NCI-H82 (cell line): ENCODE results near the gene NECTIN4.
A peak's percentile ranks its signal among the peaks of the same experiment; 100 is the strongest.

Experiments
- DNase-seq: peaks from one replicate; lab custom pipeline; 2025; lab: John Stamatoyannopoulos, UW

Gene NECTIN4

GRCh38 chr1:161111527-161111926 is 22.2 kb upstream of the NECTIN4 start:
- no peak for DNase-seq

- no peak for DNase-seq
Observed at GRCh38 chr1:161111117-161111516, 21.8 kb upstream of the NECTIN4 start.

GRCh38 chr1:161106431-161106830 is 17.1 kb upstream of the NECTIN4 start:
- DNase-seq, result no peak

GRCh38 chr1:161100556-161100955 is 11.2 kb upstream of the NECTIN4 start:
- DNase-seq, result no peak

GRCh38 chr1:161099090-161099802 is 9.9 kb upstream of the NECTIN4 start:
- peak; percentile 44 for DNase-seq

- DNase-seq, result peak; percentile 95
Observed at GRCh38 chr1:161098210-161099068, 9.1 kb upstream of the NECTIN4 start, which contains the start of gene KLHDC9. TSS of gene KLHDC9 (plus strand) at chr1:161098361. CDS start at chr1:161098536, 175 bp downstream.

GRCh38 chr1:161096530-161096929 is 7.2 kb upstream of the NECTIN4 start:
- peak; percentile 53 for DNase-seq

- DNase-seq, result no peak
Observed at GRCh38 chr1:161096015-161096414, 6.7 kb upstream of the NECTIN4 start.

GRCh38 chr1:161095230-161095629 is 5.9 kb upstream of the NECTIN4 start:
- no peak for DNase-seq

- DNase-seq, result no peak
Observed at GRCh38 chr1:161094481-161094880, 5.1 kb upstream of the NECTIN4 start.

- DNase-seq, result no peak
Observed at GRCh38 chr1:161092621-161093028, 3.3 kb upstream of the NECTIN4 start.

- DNase-seq, result no peak
Observed at GRCh38 chr1:161091796-161092507, 2.6 kb upstream of the NECTIN4 start.

- no peak for DNase-seq
Observed at GRCh38 chr1:161091093-161091492, 1.7 kb upstream of the NECTIN4 start.

GRCh38 chr1:161090617-161091016 is 1.3 kb upstream of the NECTIN4 start:
- no peak for DNase-seq

- DNase-seq, result no peak
Observed at GRCh38 chr1:161089938-161090337, 580 bp upstream of the NECTIN4 start.

GRCh38 chr1:161088587-161089110 is 709 bp downstream of the NECTIN4 start:
- no peak for DNase-seq

- no peak for DNase-seq
Observed at GRCh38 chr1:161086457-161086856, 2.9 kb downstream of the NECTIN4 start.

- DNase-seq, result peak; percentile 60
Observed at GRCh38 chr1:161085165-161085564, 4.2 kb downstream of the NECTIN4 start.

GRCh38 chr1:161084597-161084988 is 4.8 kb downstream of the NECTIN4 start:
- DNase-seq, result no peak

GRCh38 chr1:161083748-161084596 is 5.4 kb downstream of the NECTIN4 start:
- DNase-seq, result no peak

GRCh38 chr1:161082996-161083747 is 6.2 kb downstream of the NECTIN4 start:
- no peak for DNase-seq
